ENCODE measurements around the gene KREMEN1.

GRCh38 chr22:29184849-29185490 lies 112.1 kb downstream of the KREMEN1 start:
- TF ChIP-seq POLR2A (IDR thresholded peaks at IDR 0.05) = no peak
- TF ChIP-seq CTCF (IDR thresholded peaks at IDR 0.05) = no peak
